Fibroblast of lung (primary cell): ENCODE measurements around the gene APBA2. TPM values are rescaled to one million over a fixed set of nuclear protein-coding genes. Genes with fewer than 3 reads are reported as not detected.

Source experiments
- DNase-seq, 2 donors: peaks; one replicate each; pipeline versions ENCODE4 v3.0.0 to v3.0.0-alpha.2; 2010; ENCODE audit warnings: low read depth in 2 of 2
- H2AFZ ChIP-seq: 2 replicates; pipeline ENCODE4 v1.5.1; 2012; ENCODE audit warnings: low read length, control low read depth, inconsistent platforms
- H3K27ac ChIP-seq: 2 replicates; pipeline ENCODE4 v1.5.1; 2011; ENCODE audit warnings: low read length, control low read depth; ENCODE audit not compliant: insufficient read depth
- H3K27me3 ChIP-seq: 2 replicates; pipeline ENCODE4 v1.5.1; 2011; ENCODE audit warnings: mild to moderate bottlenecking, low read length; ENCODE audit not compliant: control insufficient read depth, insufficient read depth
- H3K36me3 ChIP-seq: 2 replicates; pipeline ENCODE4 v1.5.1; 2011; ENCODE audit warnings: low read length; ENCODE audit not compliant: control insufficient read depth, insufficient read depth
- H3K4me1 ChIP-seq: 2 replicates; pipeline ENCODE4 v1.5.1; 2011; ENCODE audit warnings: low read length; ENCODE audit not compliant: control insufficient read depth, insufficient read depth; ENCODE audit errors: extremely low read depth
- H3K4me2 ChIP-seq: 2 replicates; pipeline ENCODE4 v1.5.1; 2011; ENCODE audit warnings: low read length, control low read depth; ENCODE audit not compliant: insufficient read depth; ENCODE audit errors: extremely low read depth
- H3K4me3 ChIP-seq, 4 experiments: fragments of 200-600 bp in 1 of 4; sonication (generic) in 1 of 4; replicated peaks in 1 of 4; 2 replicates each; pipeline ENCODE4 v1.5.1; 2011 to 2016; ENCODE audit warnings: low read length in 4 of 4, low read depth in 3 of 4, mild to moderate bottlenecking in 3 of 4, control low read depth in 2 of 4, inconsistent platforms in 1 of 4, mixed read lengths in 1 of 4; ENCODE audit not compliant: insufficient read depth in 1 of 4; ENCODE audit errors: control extremely low read depth in 1 of 4
- H3K79me2 ChIP-seq: 2 replicates; pipeline ENCODE4 v1.5.1; 2012; ENCODE audit warnings: mild to moderate bottlenecking, low read length, inconsistent platforms; ENCODE audit not compliant: control insufficient read depth, insufficient read depth
- H3K9ac ChIP-seq: 2 replicates; pipeline ENCODE4 v1.5.1; 2011; ENCODE audit warnings: mild to moderate bottlenecking, low read length, control low read depth; ENCODE audit not compliant: insufficient read depth
- H3K9me3 ChIP-seq: 2 replicates; pipeline ENCODE4 v1.5.1; 2012; ENCODE audit warnings: low read depth, low read length; ENCODE audit not compliant: control insufficient read depth, insufficient read depth
- H4K20me1 ChIP-seq: 2 replicates; pipeline ENCODE4 v1.5.1; 2011; ENCODE audit warnings: low read length; ENCODE audit not compliant: control insufficient read depth, insufficient read depth; ENCODE audit errors: extremely low read depth
- EZH2 ChIP-seq: IDR thresholded peaks from 2 replicates; pipeline ENCODE4 v1.5.1; 2012; ENCODE audit warnings: low read length, control low read depth, mild to moderate bottlenecking; ENCODE audit errors: missing control alignments
- polyA plus RNA-seq, 2 donors: library from polyadenylated mRNA; depleted of rRNA in 1 of 2; stranded (reverse) in 1 of 2; unstranded in 1 of 2; fragments of >200 nt; gene quantifications; 2 replicates each; pipeline ENCODE4 v1.2.1, GENCODE V29; 2011 to 2012; ENCODE audit warnings: missing spikeins in 1 of 2
- total RNA-seq: library from RNA; depleted of rRNA; stranded (reverse); fragments of >200 nt; gene quantifications from 2 replicates; pipeline ENCODE4 v1.2.1, GENCODE V29; 2014
- TF ChIP-seq, protein P1 (sequence below), 2 donors: IDR thresholded peaks in 1 of 2; conservative IDR thresholded peaks in 1 of 2; 1 replicate in 1 of 2; 2 replicates in 1 of 2; pipeline ENCODE4 v1.5.1; 2011 to 2012; ENCODE audit warnings: low read length in 2 of 2, control low read depth in 1 of 2, inconsistent platforms in 1 of 2, low read depth in 1 of 2, mild to moderate bottlenecking in 1 of 2

APBA2 gene
- total and polyA plus RNA-seq, 2 donors (not counting 1 experiment from before 2014, with no cell fraction given) = 9.5 to 20.3 TPM

GRCh38 chr15:28995705-28996104 is 109.9 kb downstream of the APBA2 start:
- H3K9ac ChIP-seq = no peak overlapping the region
- H3K4me2 ChIP-seq = no peak overlapping the region
- H3K36me3 ChIP-seq = no peaks in the 10 kb centered on the region
- no peak overlapping the region for H2AFZ ChIP-seq
- H3K4me3 ChIP-seq = no peak overlapping the region
- no peak for DNase-seq
- H3K79me2 ChIP-seq = no peaks in the 10 kb centered on the region
- H3K9me3 ChIP-seq = no peaks in the 10 kb centered on the region
- H3K27ac ChIP-seq = no peak overlapping the region
- H3K27me3 ChIP-seq = no peaks in the 10 kb centered on the region
- no peaks in the 10 kb centered on the region for H3K4me1 ChIP-seq
- no peaks in the 10 kb centered on the region for H4K20me1 ChIP-seq
- TF ChIP-seq, protein P1, sequence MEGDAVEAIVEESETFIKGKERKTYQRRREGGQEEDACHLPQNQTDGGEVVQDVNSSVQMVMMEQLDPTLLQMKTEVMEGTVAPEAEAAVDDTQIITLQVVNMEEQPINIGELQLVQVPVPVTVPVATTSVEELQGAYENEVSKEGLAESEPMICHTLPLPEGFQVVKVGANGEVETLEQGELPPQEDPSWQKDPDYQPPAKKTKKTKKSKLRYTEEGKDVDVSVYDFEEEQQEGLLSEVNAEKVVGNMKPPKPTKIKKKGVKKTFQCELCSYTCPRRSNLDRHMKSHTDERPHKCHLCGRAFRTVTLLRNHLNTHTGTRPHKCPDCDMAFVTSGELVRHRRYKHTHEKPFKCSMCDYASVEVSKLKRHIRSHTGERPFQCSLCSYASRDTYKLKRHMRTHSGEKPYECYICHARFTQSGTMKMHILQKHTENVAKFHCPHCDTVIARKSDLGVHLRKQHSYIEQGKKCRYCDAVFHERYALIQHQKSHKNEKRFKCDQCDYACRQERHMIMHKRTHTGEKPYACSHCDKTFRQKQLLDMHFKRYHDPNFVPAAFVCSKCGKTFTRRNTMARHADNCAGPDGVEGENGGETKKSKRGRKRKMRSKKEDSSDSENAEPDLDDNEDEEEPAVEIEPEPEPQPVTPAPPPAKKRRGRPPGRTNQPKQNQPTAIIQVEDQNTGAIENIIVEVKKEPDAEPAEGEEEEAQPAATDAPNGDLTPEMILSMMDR (conservative IDR thresholded peaks at IDR 0.05 in 1 of 2, IDR thresholded peaks at IDR 0.05 in 1 of 2; ENCODE audit: low read depth in 1 of 2, low read length in 2 of 2) = no peak
- TF ChIP-seq EZH2 = no peak

DNA sequence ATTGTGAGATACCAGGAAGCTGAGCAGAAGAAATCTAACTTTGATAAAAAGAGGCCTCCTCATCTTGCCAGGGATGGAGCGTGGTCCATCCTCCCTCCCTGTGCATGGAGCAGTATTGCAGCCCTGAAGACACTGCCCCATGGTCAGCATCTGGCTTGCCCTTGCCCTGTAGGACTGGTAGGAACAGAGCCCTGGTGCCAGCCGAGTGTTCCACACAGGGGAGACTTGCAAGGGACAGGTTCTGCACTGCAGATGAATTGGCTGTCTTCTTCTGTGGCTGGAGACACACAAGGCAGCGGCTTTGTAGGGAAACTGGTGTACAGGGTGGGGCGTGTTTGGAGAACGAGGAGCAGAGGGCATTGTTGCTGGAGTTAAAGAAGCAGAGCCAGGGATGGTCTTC is 110.5 kb downstream of the APBA2 start:
- no peaks in the 10 kb centered on the region for H3K9me3 ChIP-seq
- H3K36me3 ChIP-seq = no peaks in the 10 kb centered on the region
- H3K4me3 ChIP-seq = no peak overlapping the region
- H3K4me1 ChIP-seq = no peaks in the 10 kb centered on the region
- no peak overlapping the region for H3K4me2 ChIP-seq
- H2AFZ ChIP-seq = no peak overlapping the region
- DNase-seq = no peak
- H3K27ac ChIP-seq = no peak overlapping the region
- no peaks in the 10 kb centered on the region for H3K79me2 ChIP-seq
- no peak for TF ChIP-seq EZH2
- TF ChIP-seq, protein P1 (conservative IDR thresholded peaks at IDR 0.05 in 1 of 2, IDR thresholded peaks at IDR 0.05 in 1 of 2; ENCODE audit: low read depth in 1 of 2, low read length in 2 of 2) = no peak
- no peak overlapping the region for H3K9ac ChIP-seq
- H3K27me3 ChIP-seq = no peaks in the 10 kb centered on the region
- no peaks in the 10 kb centered on the region for H4K20me1 ChIP-seq

DNA sequence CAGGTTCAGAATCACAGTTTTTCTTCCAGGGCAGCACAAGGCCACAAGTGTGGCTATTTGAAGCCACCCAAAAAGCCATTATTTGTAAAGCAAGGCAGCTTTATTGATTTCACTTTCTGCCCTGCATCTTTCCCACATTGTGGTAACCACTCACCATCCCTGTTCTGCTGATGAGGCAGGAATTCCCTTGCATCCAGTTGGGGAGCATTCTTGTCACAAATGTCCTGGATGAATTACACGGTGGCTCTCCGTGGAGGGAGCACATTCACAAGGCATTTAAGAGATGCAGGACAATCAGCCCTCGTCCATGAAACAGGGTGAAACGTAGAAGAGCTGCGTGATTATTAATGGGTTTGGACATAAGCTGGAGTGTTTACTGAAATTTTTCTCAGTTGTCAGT is 111.2 kb downstream of the APBA2 start:
- DNase-seq = no peak
- no peak overlapping the region for H3K27ac ChIP-seq
- no peaks in the 10 kb centered on the region for H3K36me3 ChIP-seq
- no peak overlapping the region for H3K9ac ChIP-seq
- TF ChIP-seq, protein P1 (conservative IDR thresholded peaks at IDR 0.05 in 1 of 2, IDR thresholded peaks at IDR 0.05 in 1 of 2; ENCODE audit: low read depth in 1 of 2, low read length in 2 of 2) = no peak
- TF ChIP-seq EZH2 = no peak
- H4K20me1 ChIP-seq = no peaks in the 10 kb centered on the region
- H2AFZ ChIP-seq = no peak overlapping the region
- no peak overlapping the region for H3K4me3 ChIP-seq
- no peaks in the 10 kb centered on the region for H3K27me3 ChIP-seq
- H3K9me3 ChIP-seq = no peaks in the 10 kb centered on the region
- H3K4me2 ChIP-seq = no peak overlapping the region
- H3K79me2 ChIP-seq = no peaks in the 10 kb centered on the region
- no peaks in the 10 kb centered on the region for H3K4me1 ChIP-seq
